ENCODE data around the gene SLC25A33. TPM values are rescaled to one million over a fixed set of nuclear protein-coding genes. Genes with fewer than 3 reads are reported as not detected.

SLC25A33 gene
- total and polyA plus RNA-seq, 2 of the 8 experiments (the other 6 are each of a cell fraction or from before 2014, with no cell fraction given) = 7.8 to 12.8 TPM

DNA sequence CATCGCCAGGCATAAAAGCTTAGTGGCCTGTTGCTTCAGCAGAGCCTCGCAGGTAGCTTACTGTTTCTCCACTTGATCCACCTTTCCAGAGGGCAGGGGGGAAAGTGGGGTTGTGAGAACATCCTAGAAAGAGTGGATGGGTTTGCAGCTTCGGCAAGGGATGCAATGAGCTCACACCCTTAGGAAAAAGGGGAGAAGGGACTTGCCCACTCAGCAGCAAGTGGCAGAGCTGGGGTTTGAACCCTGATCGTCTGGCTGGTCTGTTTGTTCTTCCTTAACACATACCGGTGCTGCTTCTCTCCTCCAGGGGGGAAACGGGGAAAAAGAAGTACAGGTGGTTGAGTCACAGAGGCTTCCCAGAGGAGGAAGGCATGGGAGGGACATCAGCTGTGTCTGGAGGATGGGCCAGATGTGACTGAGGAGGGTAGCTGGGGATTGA, 50.5 kb downstream of the SLC25A33 start (continued):
- no peak for TF ChIP-seq SIN3A (conservative IDR thresholded peaks at IDR 0.05 in 1 of 2, IDR thresholded peaks at IDR 0.05 in 1 of 2; ENCODE audit: low read depth in 1 of 2, low read length in 2 of 2)
- TF ChIP-seq BACH1 (IDR thresholded peaks at IDR 0.05; ENCODE audit: low read length) = no peak
- no peak for TF ChIP-seq SRF (IDR thresholded peaks at IDR 0.05; ENCODE audit: low read depth, low read length)
- no peak for TF ChIP-seq CHD1 (IDR thresholded peaks at IDR 0.05; ENCODE audit: low read depth, low read length)
- no peak for TF ChIP-seq SUZ12 (IDR thresholded peaks at IDR 0.05; ENCODE audit: low read length)
- no peak for TF ChIP-seq SP2 (IDR thresholded peaks at IDR 0.05; ENCODE audit: low read length)
- no peak for TF ChIP-seq ZNF274 (IDR thresholded peaks at IDR 0.05; ENCODE audit: borderline replicate concordance, extremely low read depth, low read length)
- no peak for TF ChIP-seq TAF1 (IDR thresholded peaks at IDR 0.05; ENCODE audit: low read depth, low read length)
- TF ChIP-seq TAF7 (optimal IDR thresholded peaks at IDR 0.05; ENCODE audit: borderline replicate concordance, low read depth, low read length) = no peak
- TF ChIP-seq CREB1 (IDR thresholded peaks at IDR 0.05) = no peak
- no peak for TF ChIP-seq RXRA (IDR thresholded peaks at IDR 0.05; ENCODE audit: insufficient read depth, low read depth, low read length)

Data from H1 (cell line).